Lower leg skin (tissue), 4 donors: ENCODE measurements around the gene VSIR. TPM values are rescaled to one million over a fixed set of nuclear protein-coding genes. Genes with fewer than 3 reads are reported as not detected.

Source experiments
- DNase-seq, 2 donors: peaks; one replicate each; pipeline ENCODE4 v3.0.0-alpha.2; 2019; ENCODE audit warnings: low spot score in 2 of 2
- H3K4me3 ChIP-seq: fragments of 200-600 bp; sonication (generic); 2 replicates; pipeline ENCODE4 v1.5.1; 2017; ENCODE audit warnings: mild to moderate bottlenecking, low read depth; ENCODE audit not compliant: poor library complexity, severe bottlenecking
- CTCF ChIP-seq, 3 donors: fragments of 450-650 bp; IDR thresholded peaks; one replicate each; pipeline ENCODE4 v1.5.1; 2016; ENCODE audit warnings: antibody characterized with exemption in 3 of 3, mild to moderate bottlenecking in 3 of 3, moderate library complexity in 2 of 3
- POLR2A ChIP-seq, 2 donors: fragments of 450-650 bp; IDR thresholded peaks; one replicate each; pipeline ENCODE4 v1.6.1; 2016 to 2017; ENCODE audit warnings: antibody characterized with exemption in 2 of 2, mild to moderate bottlenecking in 1 of 2, moderate library complexity in 1 of 2
- WGBS, 2 donors: methylation state at CpG; one replicate each; pipeline ENCODE4 v1.1.5; 2018; 5-methylcytosine and 5-hydroxymethylcytosine counted together
- intact Hi-C: fragments of 100-400 bp; cut with DNase I; formaldehyde crosslinking; loops from one replicate; pipeline ENCODE4 v1.15.0; 2023; ENCODE audit warnings: low total_unique reads
- total RNA-seq, 4 donors: library from RNA; depleted of rRNA; stranded (reverse); fragments of >200 nt; gene quantifications; one replicate each; pipeline ENCODE4 v1.1.0, GENCODE V29; 2016

VSIR gene
- total RNA-seq, 4 donors from 2014 or later: 14.5 to 56.5 (median 23.2) TPM

GRCh38 chr10:71782221-71782916 lies 9.0 kb upstream of the VSIR start:
- TF ChIP-seq CTCF (IDR thresholded peaks at IDR 0.05) (no peak), POLR2A (IDR thresholded peaks at IDR 0.05) (no peak)
- intact Hi-C loops: no loop called here

GRCh38 chr10:71780719-71781118 lies 7.4 kb upstream of the VSIR start:
- TF ChIP-seq POLR2A (IDR thresholded peaks at IDR 0.05) (no peak), CTCF (IDR thresholded peaks at IDR 0.05) (no peak)
- no peak for DNase-seq
- no peak overlapping the region for H3K4me3 ChIP-seq
- intact Hi-C loops: no loop called here
- WGBS, 2 donors: 92% methylated on average over 9 of the region's 9 CpGs

More at GRCh38 chr10:71782221-71782916, 9.0 kb upstream of the VSIR start:
- WGBS, 2 donors: 74 to 90% methylated on average over 5 to 6 of the region's 6 CpGs
- DNase-seq: no peak
- H3K4me3 ChIP-seq: no peak overlapping the region

GRCh38 chr10:71780156-71780555 lies 6.8 kb upstream of the VSIR start:
- TF ChIP-seq POLR2A (IDR thresholded peaks at IDR 0.05) (no peak), CTCF (IDR thresholded peaks at IDR 0.05) (no peak)
- H3K4me3 ChIP-seq: no peak overlapping the region
- DNase-seq: no peak
- 89 to 94% methylated on average over 7 of the region's 7 CpGs for WGBS, 2 donors
- intact Hi-C loops: no loop called here

GRCh38 chr10:71779641-71780040 lies 6.3 kb upstream of the VSIR start:
- intact Hi-C loops: loop anchor here (10.0 kb wide), 1 partner anchor 55 kb away; no protein-coding TSS in a partner anchor
- no peak overlapping the region for H3K4me3 ChIP-seq
- DNase-seq: no peak
- TF ChIP-seq CTCF (IDR thresholded peaks at IDR 0.05) (no peak), POLR2A (IDR thresholded peaks at IDR 0.05) (no peak)
- WGBS, 2 donors: 86 to 92% methylated on average over 6 of the region's 6 CpGs

GRCh38 chr10:71778071-71778825 lies 4.9 kb upstream of the VSIR start:
- intact Hi-C loops: loop anchor here (10.0 kb wide), 1 partner anchor 53 kb away; no protein-coding TSS in a partner anchor
- 79 to 86% methylated on average over 11 of the region's 11 CpGs for WGBS, 2 donors
- H3K4me3 ChIP-seq: no peak overlapping the region
- no peak for DNase-seq
- TF ChIP-seq POLR2A (IDR thresholded peaks at IDR 0.05): no peak
- TF ChIP-seq CTCF (IDR thresholded peaks at IDR 0.05): no peak
